Measurements from ENCODE around the gene IGF2. TPM values are rescaled to one million over a fixed set of nuclear protein-coding genes. Genes with fewer than 3 reads are reported as not detected.

Gene IGF2
- total RNA-seq, 4 donors from 2014 or later: 9.9 to 26.6 (median 18.1) TPM

DNA sequence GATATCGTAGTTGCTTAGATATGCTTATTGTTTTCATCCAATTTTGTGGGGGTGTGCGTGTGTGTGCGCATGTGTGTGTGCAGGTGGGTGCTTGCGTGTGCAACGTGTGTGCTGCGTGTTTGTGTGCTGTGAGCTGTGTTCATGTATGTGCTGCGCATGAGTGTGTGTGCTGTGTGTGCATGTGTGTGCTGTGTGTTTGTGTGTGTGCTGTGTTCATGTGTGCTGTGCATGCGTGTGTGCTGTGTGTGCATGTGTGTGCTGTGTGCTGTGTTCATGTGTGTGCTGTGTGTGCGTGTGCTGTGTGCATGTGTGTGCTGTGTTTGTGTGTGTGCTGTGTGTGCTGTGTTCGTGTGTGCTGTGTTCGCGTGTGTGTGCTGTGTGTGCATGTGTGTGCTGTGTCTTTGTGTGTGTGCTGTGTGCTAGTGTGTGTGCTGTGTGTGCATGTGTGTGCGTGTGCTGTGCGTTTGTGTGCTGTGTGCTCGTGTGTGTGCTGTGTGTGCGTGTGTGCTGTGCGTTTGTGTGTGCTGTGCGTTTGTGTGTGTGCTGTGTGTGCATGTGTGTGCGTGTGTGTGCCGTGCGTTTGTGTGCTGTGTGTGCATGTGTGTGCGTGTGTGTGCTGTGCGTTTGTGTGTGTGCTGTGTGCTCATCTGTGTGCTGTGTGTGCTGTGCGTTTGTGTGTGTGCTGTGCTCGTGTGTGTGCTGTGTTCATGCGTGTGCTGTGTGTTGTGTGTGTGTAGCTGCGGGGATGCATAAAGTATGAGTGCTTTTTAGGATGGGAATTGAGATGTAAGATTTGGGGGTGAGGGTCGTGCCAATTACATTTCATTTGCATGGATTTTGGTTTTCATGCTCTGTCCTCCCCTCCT, 7.6 kb downstream of the IGF2 start:
- Histone ChIP-seq H3K27ac (no peak overlapping the region), H3K9me3 (no peaks in the 10 kb centered on the region), H3K27me3 (peaks cover 3% of the 10 kb centered on the region), H3K4me1 (no peaks in the 10 kb centered on the region), H3K36me3 (no peaks in the 10 kb centered on the region), H3K4me3 (replicated peaks in 1 of 3) (no peak overlapping the region)
- no peak for TF ChIP-seq POLR2A (IDR thresholded peaks at IDR 0.05)
- TF ChIP-seq, protein P1, sequence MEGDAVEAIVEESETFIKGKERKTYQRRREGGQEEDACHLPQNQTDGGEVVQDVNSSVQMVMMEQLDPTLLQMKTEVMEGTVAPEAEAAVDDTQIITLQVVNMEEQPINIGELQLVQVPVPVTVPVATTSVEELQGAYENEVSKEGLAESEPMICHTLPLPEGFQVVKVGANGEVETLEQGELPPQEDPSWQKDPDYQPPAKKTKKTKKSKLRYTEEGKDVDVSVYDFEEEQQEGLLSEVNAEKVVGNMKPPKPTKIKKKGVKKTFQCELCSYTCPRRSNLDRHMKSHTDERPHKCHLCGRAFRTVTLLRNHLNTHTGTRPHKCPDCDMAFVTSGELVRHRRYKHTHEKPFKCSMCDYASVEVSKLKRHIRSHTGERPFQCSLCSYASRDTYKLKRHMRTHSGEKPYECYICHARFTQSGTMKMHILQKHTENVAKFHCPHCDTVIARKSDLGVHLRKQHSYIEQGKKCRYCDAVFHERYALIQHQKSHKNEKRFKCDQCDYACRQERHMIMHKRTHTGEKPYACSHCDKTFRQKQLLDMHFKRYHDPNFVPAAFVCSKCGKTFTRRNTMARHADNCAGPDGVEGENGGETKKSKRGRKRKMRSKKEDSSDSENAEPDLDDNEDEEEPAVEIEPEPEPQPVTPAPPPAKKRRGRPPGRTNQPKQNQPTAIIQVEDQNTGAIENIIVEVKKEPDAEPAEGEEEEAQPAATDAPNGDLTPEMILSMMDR (IDR thresholded peaks at IDR 0.05): no peak
- DNase-seq: no peak
- intact Hi-C loops (cut with DNase I): no loop called here
- WGBS, 2 donors: 84 to 88% methylated on average over 28 of the region's 28 CpGs

DNA sequence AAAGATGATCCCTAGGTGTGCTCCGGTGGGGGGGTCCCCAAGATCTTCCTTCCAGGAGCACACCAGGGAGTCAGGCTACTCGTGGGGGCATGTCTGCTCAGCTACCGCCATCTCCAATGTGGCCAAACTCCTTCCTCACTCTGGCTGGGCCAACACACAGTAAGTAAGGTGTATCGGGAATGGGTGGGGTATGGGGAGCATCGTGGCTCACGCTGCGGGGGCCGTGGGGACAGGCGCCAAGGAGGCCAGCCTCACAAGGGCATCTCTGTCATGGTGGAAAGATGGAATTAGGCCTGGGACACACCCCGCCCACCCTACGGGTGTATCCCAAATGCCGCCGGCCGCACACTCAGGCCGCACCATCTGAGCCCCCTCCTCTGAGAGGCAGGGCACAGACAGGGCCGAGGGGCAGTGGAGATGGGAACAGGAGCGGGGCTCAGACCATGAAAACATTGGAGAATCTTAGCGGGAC, 8.3 kb downstream of the IGF2 start:
- no peak for TF ChIP-seq POLR2A (IDR thresholded peaks at IDR 0.05)
- TF ChIP-seq, protein P1 (IDR thresholded peaks at IDR 0.05): no peak
- DNase-seq: no peak
- no peaks in the 10 kb centered on the region for H3K36me3 ChIP-seq
- no peak overlapping the region for H3K27ac ChIP-seq
- WGBS, 2 donors: 84 to 86% methylated on average over 18 of the region's 18 CpGs
- H3K9me3 ChIP-seq: no peaks in the 10 kb centered on the region
- H3K27me3 ChIP-seq: peaks cover 1% of the 10 kb centered on the region
- no peaks in the 10 kb centered on the region for H3K4me1 ChIP-seq
- no peak overlapping the region for H3K4me3 ChIP-seq (replicated peaks in 1 of 3)
- intact Hi-C loops (cut with DNase I): no loop called here

DNA sequence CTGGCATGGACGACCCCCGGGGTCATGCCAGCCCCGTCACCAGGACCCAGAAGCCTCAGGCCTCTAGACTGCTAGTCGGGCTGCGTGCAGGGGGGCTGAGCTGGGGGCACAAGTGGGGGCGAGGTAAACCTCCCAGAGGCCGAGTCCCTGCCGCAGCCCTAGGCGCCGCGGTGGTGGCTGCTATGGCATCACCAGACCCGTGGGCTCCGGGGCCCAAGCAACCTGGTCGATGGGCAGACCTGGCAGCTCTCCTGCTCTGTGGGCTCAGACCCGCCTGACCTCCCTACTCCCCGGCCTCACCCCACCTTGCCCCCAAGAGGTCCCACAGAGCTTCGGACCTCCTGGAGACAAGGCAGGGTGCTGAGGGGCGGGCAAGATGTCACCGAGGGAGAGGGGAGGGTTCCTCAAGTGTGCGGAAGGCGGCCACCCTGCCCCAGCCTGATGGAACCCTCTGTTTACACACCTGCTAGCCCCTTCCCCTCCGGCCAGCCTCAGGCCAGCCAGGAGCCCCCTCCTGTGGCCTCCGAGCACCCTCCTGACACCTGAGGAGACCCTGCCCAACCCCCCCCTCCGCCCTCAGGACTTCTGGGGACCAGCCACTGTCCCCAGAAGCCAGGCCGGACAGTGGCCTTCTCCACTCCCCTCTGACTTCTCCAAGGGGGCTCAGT, 9.4 kb downstream of the IGF2 start:
- intact Hi-C loops (cut with DNase I): no loop called here
- no peak for DNase-seq
- no peaks in the 10 kb centered on the region for H3K36me3 ChIP-seq
- no peak overlapping the region for H3K27ac ChIP-seq
- no peak overlapping the region for H3K4me3 ChIP-seq (replicated peaks in 1 of 3)
- no peaks in the 10 kb centered on the region for H3K9me3 ChIP-seq
- no peaks in the 10 kb centered on the region for H3K27me3 ChIP-seq
- no peaks in the 10 kb centered on the region for H3K4me1 ChIP-seq
- TF ChIP-seq, protein P1 (IDR thresholded peaks at IDR 0.05): no peak
- TF ChIP-seq POLR2A (IDR thresholded peaks at IDR 0.05): no peak
- 88 to 100% methylated on average over 3 to 6 of the region's 25 CpGs for WGBS, 2 donors

DNA sequence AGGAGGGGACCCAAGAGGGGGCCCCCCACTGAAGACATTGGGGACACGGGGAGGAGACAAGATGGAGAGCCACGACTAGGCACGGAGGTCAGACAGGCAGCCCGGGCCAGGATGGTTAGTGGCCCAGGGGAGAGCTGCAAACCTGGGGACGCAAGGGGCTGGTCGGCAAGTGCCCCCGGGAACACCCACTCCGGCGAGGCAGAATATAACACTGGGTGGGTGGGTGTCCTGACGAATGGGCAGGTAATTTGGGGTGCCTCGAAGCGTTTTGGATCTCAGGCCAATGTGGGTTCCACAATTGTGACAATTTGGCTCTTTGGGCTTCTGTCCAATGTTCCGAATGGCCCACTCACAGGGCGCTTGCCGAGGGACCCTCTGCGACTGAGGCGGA, 9.9 kb downstream of the IGF2 start:
- no peak for TF ChIP-seq POLR2A (IDR thresholded peaks at IDR 0.05)
- TF ChIP-seq, protein P1 (IDR thresholded peaks at IDR 0.05): no peak
- no peaks in the 10 kb centered on the region for H3K4me1 ChIP-seq
- WGBS, 2 donors: 89 to 91% methylated on average over 13 to 17 of the region's 17 CpGs
- H3K4me3 ChIP-seq (replicated peaks in 1 of 3): no peak overlapping the region
- H3K36me3 ChIP-seq: no peaks in the 10 kb centered on the region
- no peak overlapping the region for H3K27ac ChIP-seq
- H3K9me3 ChIP-seq: no peaks in the 10 kb centered on the region
- no peak for DNase-seq
- intact Hi-C loops (cut with DNase I): no loop called here
- H3K27me3 ChIP-seq: no peaks in the 10 kb centered on the region

Data from thyroid gland (tissue), 4 donors.